ENCODE data around the gene PAX8.

DNA sequence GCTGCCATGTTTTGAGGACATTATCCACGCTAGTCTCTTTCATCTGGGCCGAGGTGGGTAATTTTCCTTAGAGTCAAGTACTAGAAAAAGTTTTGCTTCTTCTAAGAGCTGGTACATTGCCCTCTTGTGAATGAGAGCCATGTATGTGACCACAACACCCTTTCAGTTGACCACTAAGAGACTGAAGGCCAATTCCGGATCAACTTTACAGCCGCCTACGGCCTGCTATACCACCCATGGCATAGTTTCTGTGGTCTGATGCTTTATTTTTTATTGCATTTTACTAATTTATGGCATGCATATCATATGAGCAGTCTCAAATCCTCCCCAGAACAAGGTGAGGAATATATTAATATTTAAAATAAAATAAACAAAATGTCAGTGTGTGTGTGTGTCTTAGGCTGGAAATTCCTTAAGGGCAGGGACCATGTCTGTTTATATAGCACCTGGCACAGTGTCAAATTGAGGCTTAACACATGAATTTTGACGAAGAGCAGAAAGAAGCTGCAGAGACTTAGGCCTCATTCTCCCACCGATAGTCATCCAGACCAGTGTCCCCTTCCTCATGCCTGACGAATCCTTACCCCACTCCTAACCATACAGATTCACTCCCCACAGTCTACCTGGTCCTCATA lies 69.6 kb downstream of the PAX8 start:
- TF ChIP-seq POLR2A (IDR thresholded peaks at IDR 0.05): no peak
- TF ChIP-seq, protein P1, sequence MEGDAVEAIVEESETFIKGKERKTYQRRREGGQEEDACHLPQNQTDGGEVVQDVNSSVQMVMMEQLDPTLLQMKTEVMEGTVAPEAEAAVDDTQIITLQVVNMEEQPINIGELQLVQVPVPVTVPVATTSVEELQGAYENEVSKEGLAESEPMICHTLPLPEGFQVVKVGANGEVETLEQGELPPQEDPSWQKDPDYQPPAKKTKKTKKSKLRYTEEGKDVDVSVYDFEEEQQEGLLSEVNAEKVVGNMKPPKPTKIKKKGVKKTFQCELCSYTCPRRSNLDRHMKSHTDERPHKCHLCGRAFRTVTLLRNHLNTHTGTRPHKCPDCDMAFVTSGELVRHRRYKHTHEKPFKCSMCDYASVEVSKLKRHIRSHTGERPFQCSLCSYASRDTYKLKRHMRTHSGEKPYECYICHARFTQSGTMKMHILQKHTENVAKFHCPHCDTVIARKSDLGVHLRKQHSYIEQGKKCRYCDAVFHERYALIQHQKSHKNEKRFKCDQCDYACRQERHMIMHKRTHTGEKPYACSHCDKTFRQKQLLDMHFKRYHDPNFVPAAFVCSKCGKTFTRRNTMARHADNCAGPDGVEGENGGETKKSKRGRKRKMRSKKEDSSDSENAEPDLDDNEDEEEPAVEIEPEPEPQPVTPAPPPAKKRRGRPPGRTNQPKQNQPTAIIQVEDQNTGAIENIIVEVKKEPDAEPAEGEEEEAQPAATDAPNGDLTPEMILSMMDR (IDR thresholded peaks at IDR 0.05): no peak
